CD4-positive, alpha-beta T cell (primary cell): ENCODE measurements around the gene INPP4B. TPM values are rescaled to one million over a fixed set of nuclear protein-coding genes. Genes with fewer than 3 reads are reported as not detected.

ENCODE experiments used
- ATAC-seq: fragments of 200-7000 bp; cut with Tn5 transposase; one replicate; pipeline ENCODE4 v1.10.0; 2022; ENCODE audit warnings: mild to moderate bottlenecking; ENCODE audit not compliant: poor library complexity
- CTCF ChIA-PET: fragments of 350-600 bp; sonication (Branson Sonifier 250); formaldehyde crosslinking; loops from one replicate; lab custom pipeline; 2021; ENCODE audit warnings: antibody characterized with exemption, inconsistent platforms; lab: Charles Lee
- POLR2A ChIA-PET: fragments of 350-600 bp; sonication (Branson Sonifier 250); formaldehyde crosslinking; loops from one replicate; lab custom pipeline; 2021; ENCODE audit warnings: antibody characterized with exemption, inconsistent platforms; lab: Charles Lee
- DNase-seq, 14 experiments: peaks; one replicate each; pipeline ENCODE4 v3.0.0-alpha.2; 2013 to 2020; ENCODE audit warnings: mixed read lengths in 2 of 14
- H3K27ac ChIP-seq, 2 donors: one replicate each; pipeline versions ENCODE4 v1.5.1 to v1.7.0; 2013; ENCODE audit warnings: low read length in 2 of 2, low read depth in 1 of 2, mild to moderate bottlenecking in 1 of 2
- H3K27me3 ChIP-seq, 2 experiments: 1 replicate in 1 of 2; 2 replicates in 1 of 2; pipeline versions ENCODE4 v1.6.1 to v1.7.0; 2013; ENCODE audit warnings: low read length in 2 of 2, control low read depth in 1 of 2, mild to moderate bottlenecking in 1 of 2, moderate library complexity in 1 of 2; ENCODE audit not compliant: insufficient read depth in 2 of 2, control insufficient read depth in 1 of 2
- H3K36me3 ChIP-seq: one replicate; pipeline ENCODE4 v1.6.1; 2013; ENCODE audit warnings: low read length, control low read depth; ENCODE audit not compliant: insufficient read depth
- H3K4me1 ChIP-seq: one replicate; pipeline ENCODE4 v1.6.1; 2013; ENCODE audit warnings: low read length, control low read depth; ENCODE audit not compliant: insufficient read depth
- H3K4me3 ChIP-seq: one replicate; pipeline ENCODE4 v1.5.1; 2013; ENCODE audit warnings: mild to moderate bottlenecking, low read length, moderate library complexity
- H3K9me3 ChIP-seq, 2 experiments: 1 replicate in 1 of 2; 2 replicates in 1 of 2; pipeline versions ENCODE4 v1.6.1 to v1.7.0; 2013; ENCODE audit warnings: low read length in 2 of 2, mild to moderate bottlenecking in 2 of 2, control low read depth in 1 of 2, moderate library complexity in 1 of 2; ENCODE audit not compliant: control insufficient read depth in 1 of 2, insufficient read depth in 1 of 2
- H3K27ac Mint-ChIP-seq: one replicate; pipeline ENCODE4 v1.8.0; 2020; ENCODE audit warnings: mixed read lengths
- H3K27me3 Mint-ChIP-seq: one replicate; pipeline ENCODE4 v1.8.0; 2021; ENCODE audit warnings: mixed read lengths
- H3K36me3 Mint-ChIP-seq: one replicate; pipeline ENCODE4 v1.8.0; 2021; ENCODE audit warnings: low read depth, mixed read lengths
- H3K4me1 Mint-ChIP-seq: one replicate; pipeline ENCODE4 v1.8.0; 2021; ENCODE audit warnings: low read depth, mixed read lengths
- H3K4me3 Mint-ChIP-seq: one replicate; pipeline ENCODE4 v1.8.0; 2020; ENCODE audit warnings: mild to moderate bottlenecking, mixed read lengths
- H3K9me3 Mint-ChIP-seq: one replicate; pipeline ENCODE4 v1.8.0; 2020; ENCODE audit warnings: mixed read lengths
- CTCF ChIP-seq: fragments of 200-600 bp; IDR thresholded peaks from one replicate; pipeline ENCODE4 v1.8.0; 2022; ENCODE audit warnings: antibody characterized with exemption, mild to moderate bottlenecking
- intact Hi-C, 2 experiments: fragments of 100-400 bp; cut with DNase I in 1 of 2; cut with micrococcal nuclease in 1 of 2; formaldehyde crosslinking; loops; one replicate each; pipeline versions ENCODE4 v1.15.1 to v1.9.0; 2023 to 2025; cut with DNase I, micrococcal nuclease
- total RNA-seq, 174 experiments: library from RNA in 2 of 174; stranded (reverse) in 2 of 174; gene quantifications; one replicate each; pipeline ENCODE4 v1.2.3 and lab custom pipeline; 2021 to 2026

Gene INPP4B
- total RNA-seq, 2 experiments from 2014 or later = 50.7 to 53.8 TPM

GRCh38 chr4:142861351-142861750 lies 15.2 kb upstream of the INPP4B start:
- ATAC-seq = no peak
- no peak overlapping the region for H3K27ac Mint-ChIP-seq
- Histone ChIP-seq H3K4me1 (no peaks in the 10 kb centered on the region), H3K36me3 (no peaks in the 10 kb centered on the region), H3K27ac (no peak overlapping the region), H3K4me3 (no peak overlapping the region), H3K27me3 (peaks cover 4 to 5% of the 10 kb centered on the region in 2 experiments), H3K9me3 (no peaks in the 10 kb centered on the region)
- no peaks in the 10 kb centered on the region for H3K9me3 Mint-ChIP-seq
- H3K27me3 Mint-ChIP-seq = peaks cover 19% of the 10 kb centered on the region
- ChIA-PET CTCF (no interaction called here), POLR2A (no interaction called here)
- no peaks in the 10 kb centered on the region for H3K36me3 Mint-ChIP-seq
- intact Hi-C loops = no loop called here
- no peak for DNase-seq
- no peaks in the 10 kb centered on the region for H3K4me1 Mint-ChIP-seq
- H3K4me3 Mint-ChIP-seq = no peak overlapping the region
- TF ChIP-seq CTCF = no peak

DNA sequence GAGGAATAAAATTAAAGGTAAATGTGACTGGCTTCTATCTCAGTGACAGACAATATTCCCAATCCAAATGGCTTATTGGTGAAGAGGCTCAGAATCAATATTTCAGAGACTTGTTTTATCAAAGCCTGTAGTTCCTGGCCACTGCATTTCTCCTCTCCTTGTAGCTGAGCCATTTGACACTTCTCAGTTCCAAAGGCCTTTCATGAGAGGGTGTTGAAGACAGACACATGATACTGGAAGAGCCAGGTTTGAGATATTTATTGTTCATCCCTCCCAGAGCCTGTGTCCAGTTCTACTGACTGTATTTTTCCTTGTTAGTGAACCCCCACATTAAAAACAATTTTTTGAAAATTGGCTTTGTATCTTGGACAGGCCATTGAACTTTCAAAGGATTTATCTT lies 12.9 kb upstream of the INPP4B start:
- H3K4me1 ChIP-seq = no peaks in the 10 kb centered on the region
- no peak for TF ChIP-seq CTCF
- ATAC-seq = no peak
- Mint-ChIP-seq H3K36me3 (no peaks in the 10 kb centered on the region), H3K4me1 (no peaks in the 10 kb centered on the region), H3K9me3 (no peaks in the 10 kb centered on the region), H3K27me3 (peaks cover 19% of the 10 kb centered on the region), H3K4me3 (no peak overlapping the region), H3K27ac (no peak overlapping the region)
- POLR2A ChIA-PET = no interaction called here
- intact Hi-C loops = no loop called here
- no peak overlapping the region for H3K27ac ChIP-seq
- DNase-seq = no peak
- H3K4me3 ChIP-seq = no peak overlapping the region
- CTCF ChIA-PET = no interaction called here
- H3K9me3 ChIP-seq = no peaks in the 10 kb centered on the region
- H3K27me3 ChIP-seq = peaks cover 3 to 5% of the 10 kb centered on the region in 2 experiments
- H3K36me3 ChIP-seq = no peaks in the 10 kb centered on the region

DNA sequence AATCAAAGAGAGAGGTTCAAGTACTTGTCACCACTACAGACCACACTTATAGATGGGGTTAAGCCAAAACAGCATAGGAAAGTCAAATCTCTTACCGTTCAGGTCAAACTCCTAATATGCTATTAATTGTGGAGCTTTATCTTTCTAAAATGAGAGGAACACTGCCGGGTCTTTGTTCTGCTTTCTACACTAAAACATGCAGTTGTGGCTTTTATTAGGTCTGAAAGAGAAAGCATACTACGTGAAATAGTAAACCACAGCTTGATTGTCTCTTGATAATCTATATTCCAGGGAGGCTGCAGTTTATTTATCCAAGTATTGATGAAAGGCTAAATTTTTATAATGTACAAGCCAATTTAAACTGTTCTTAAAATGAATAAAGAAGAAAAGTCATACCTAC lies 12.3 kb upstream of the INPP4B start:
- no peaks in the 10 kb centered on the region for H3K36me3 ChIP-seq
- ChIA-PET CTCF (no interaction called here), POLR2A (no interaction called here)
- H3K4me3 ChIP-seq = no peak overlapping the region
- no peaks in the 10 kb centered on the region for H3K4me1 Mint-ChIP-seq
- H3K4me1 ChIP-seq = no peaks in the 10 kb centered on the region
- H3K9me3 ChIP-seq = no peaks in the 10 kb centered on the region
- no peaks in the 10 kb centered on the region for H3K9me3 Mint-ChIP-seq
- H3K27me3 Mint-ChIP-seq = peaks cover 19% of the 10 kb centered on the region
- no peak for DNase-seq
- no peak for ATAC-seq
- peaks cover 3 to 5% of the 10 kb centered on the region in 2 experiments for H3K27me3 ChIP-seq
- intact Hi-C loops = no loop called here
- H3K36me3 Mint-ChIP-seq = no peaks in the 10 kb centered on the region
- no peak for TF ChIP-seq CTCF
- no peak overlapping the region for H3K27ac ChIP-seq
- H3K4me3 Mint-ChIP-seq = no peak overlapping the region
- no peak overlapping the region for H3K27ac Mint-ChIP-seq
